ENCODE measurements around the gene ZNF418. TPM values are rescaled to one million over a fixed set of nuclear protein-coding genes. Genes with fewer than 3 reads are reported as not detected.
"Not testable (repeated sequence)": the region's sequence is repeated elsewhere in the genome, so short reads cannot be mapped to it uniquely, and the experiment has no call there.

ZNF418 gene
- total RNA-seq, 1 donor from 2014 or later, result 5.5 TPM

DNA sequence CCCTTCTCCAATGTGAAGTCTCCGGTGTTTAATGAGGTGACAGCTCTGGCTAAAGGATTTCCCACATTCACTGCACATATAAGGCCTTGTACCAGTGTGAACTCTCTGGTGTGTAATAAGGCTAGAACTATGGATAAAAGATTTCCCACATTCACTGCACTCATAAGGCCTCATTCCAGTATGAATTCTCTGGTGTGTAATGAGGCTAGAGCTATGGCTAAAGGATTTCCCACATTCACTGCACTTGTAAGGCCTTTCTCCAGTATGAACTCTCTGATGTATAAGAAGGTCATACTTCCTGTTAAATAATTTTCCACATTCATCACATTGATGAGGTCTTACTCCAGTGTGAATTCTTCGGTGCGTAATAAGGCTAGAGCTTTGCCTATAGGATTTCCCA is 6.4 kb upstream of the ZNF418 start:
- FAIRE-seq (no peak), DNase-seq (ENCODE audit: low read depth) (no peak)
- Histone ChIP-seq H3K27me3 (ENCODE audit: control insufficient read depth, insufficient read depth, low read length) (no peaks in the 10 kb centered on the region), H3K4me3 (ENCODE audit: low read depth, low read length) (no peak overlapping the region), H3K36me3 (ENCODE audit: control insufficient read depth, insufficient read depth, low read length) (peaks cover 20% of the 10 kb centered on the region)
- no peak for TF ChIP-seq CTCF (IDR thresholded peaks at IDR 0.05; ENCODE audit: insufficient read depth, low read length, severe bottlenecking)

- FAIRE-seq (no peak), DNase-seq (ENCODE audit: low read depth) (no peak)
- TF ChIP-seq CTCF (IDR thresholded peaks at IDR 0.05; ENCODE audit: insufficient read depth, low read length, severe bottlenecking), result no peak
- peaks cover 1% of the 10 kb centered on the region for H3K36me3 ChIP-seq (ENCODE audit: control insufficient read depth, insufficient read depth, low read length)
- H3K27me3 ChIP-seq (ENCODE audit: control insufficient read depth, insufficient read depth, low read length), result no peaks in the 10 kb centered on the region
- H3K4me3 ChIP-seq (ENCODE audit: low read depth, low read length), result no peak overlapping the region
Measured at GRCh38 chr19:57935731-57936130, 529 bp upstream of the ZNF418 start.

- FAIRE-seq, result no peak
- DNase-seq (ENCODE audit: low read depth), result no peak
- Histone ChIP-seq H3K4me3 (ENCODE audit: low read depth, low read length) (no peak overlapping the region), H3K27me3 (ENCODE audit: control insufficient read depth, insufficient read depth, low read length) (no peaks in the 10 kb centered on the region), H3K36me3 (ENCODE audit: control insufficient read depth, insufficient read depth, low read length) (peaks cover 12% of the 10 kb centered on the region)
- TF ChIP-seq CTCF (IDR thresholded peaks at IDR 0.05; ENCODE audit: insufficient read depth, low read length, severe bottlenecking), result no peak
Measured at GRCh38 chr19:57927587-57927986, 7.6 kb downstream of the ZNF418 start.

DNA sequence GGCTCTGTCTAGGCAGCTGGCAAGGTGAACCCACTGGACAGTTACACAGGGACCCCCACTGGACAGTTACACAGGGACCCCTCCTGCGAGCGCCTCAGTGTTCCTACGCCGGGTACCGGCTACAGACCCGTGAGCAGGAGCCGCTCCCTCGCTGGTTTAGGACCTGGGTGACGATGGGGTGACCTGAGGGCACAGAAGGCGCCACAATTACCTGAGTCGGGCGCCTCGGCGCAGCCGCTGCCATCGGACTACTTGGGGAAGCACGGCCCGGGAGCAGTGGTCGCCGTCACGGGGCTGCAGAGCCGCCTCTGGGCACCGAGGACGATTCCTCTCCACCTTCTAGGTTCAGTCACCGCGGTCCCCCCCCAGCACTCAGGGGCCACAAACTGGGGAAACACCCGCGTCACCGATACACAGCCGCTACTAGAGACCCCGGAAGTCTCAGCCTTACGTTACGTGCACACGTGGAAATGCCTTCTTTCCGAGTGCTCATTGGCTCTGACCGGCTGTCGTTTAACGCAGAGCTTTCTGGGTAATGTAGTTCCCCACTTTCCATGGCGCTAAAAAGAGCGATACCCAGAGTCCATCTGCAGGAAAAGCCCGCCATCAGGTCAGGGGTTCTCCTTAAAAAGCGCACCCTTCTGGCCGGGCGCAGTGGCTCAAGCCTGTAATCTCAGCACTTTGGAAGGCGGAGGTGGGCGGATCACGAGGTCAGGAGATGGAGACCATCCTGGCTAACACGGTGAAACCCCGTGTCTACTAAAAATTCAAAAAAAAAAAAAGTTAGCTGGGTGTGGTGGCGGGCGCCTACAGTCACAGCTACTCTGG is 18.8 kb downstream of the ZNF418 start, which contains the start of gene ZNF417:
TSS of gene ZNF417 (minus strand) at position 425 of the 828 bp plus-strand sequence. CDS start at position 244, 181 bp downstream.
- H3K4me3 ChIP-seq (ENCODE audit: low read depth, low read length), result peak within 1 kb of the TSS; percentile 82
- H3K27me3 ChIP-seq (ENCODE audit: control insufficient read depth, insufficient read depth, low read length); H3K36me3 ChIP-seq (ENCODE audit: control insufficient read depth, insufficient read depth, low read length): not testable (repeated sequence)
- DNase-seq (ENCODE audit: low read depth) (peak; percentile 97), FAIRE-seq (peak; percentile 62)
- peak; percentile 29 for TF ChIP-seq CTCF (IDR thresholded peaks at IDR 0.05; ENCODE audit: insufficient read depth, low read length, severe bottlenecking)

DNA sequence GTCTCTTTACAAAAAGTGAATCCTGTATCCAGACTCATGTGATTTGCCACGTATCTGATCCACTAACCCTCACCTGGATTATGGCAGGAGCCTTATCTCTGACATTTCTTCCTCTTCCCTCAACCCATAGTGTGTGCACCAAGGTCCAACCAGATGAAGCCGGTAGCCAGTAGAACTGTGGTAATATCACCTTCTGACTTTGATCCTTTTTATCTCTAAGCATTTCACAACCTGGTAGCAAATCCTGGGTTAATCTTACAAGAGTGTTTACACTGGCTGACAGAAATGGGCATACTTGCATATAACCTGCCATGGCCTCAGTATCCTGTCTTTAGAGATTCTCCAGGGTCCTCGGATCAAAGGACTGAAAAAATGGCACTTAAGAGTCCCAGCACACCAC is 20.7 kb downstream of the ZNF418 start:
- FAIRE-seq (no peak), DNase-seq (ENCODE audit: low read depth) (no peak)
- TF ChIP-seq CTCF (IDR thresholded peaks at IDR 0.05; ENCODE audit: insufficient read depth, low read length, severe bottlenecking), result no peak
- Histone ChIP-seq H3K36me3 (ENCODE audit: control insufficient read depth, insufficient read depth, low read length) (peaks cover 6% of the 10 kb centered on the region), H3K27me3 (ENCODE audit: control insufficient read depth, insufficient read depth, low read length) (no peaks in the 10 kb centered on the region), H3K4me3 (ENCODE audit: low read depth, low read length) (no peak overlapping the region)
